HepG2 (cell line): ENCODE measurements around the gene UBQLN1. TPM values are rescaled to one million over a fixed set of nuclear protein-coding genes. Genes with fewer than 3 reads are reported as not detected.

Experiments used
- CENPT ChIP-seq: sonication (generic); formaldehyde crosslinking; IDR thresholded peaks from 2 replicates; pipeline ENCODE4 v1.8.0; 2022; ENCODE audit warnings: low read depth, mild to moderate bottlenecking, moderate library complexity, missing genetic modification reagents
- FIP1L1 ChIP-seq: fragments of 200-400 bp; formaldehyde crosslinking; IDR thresholded peaks from 2 replicates; pipeline ENCODE4 v1.6.1; 2018; ENCODE audit warnings: low read depth, mild to moderate bottlenecking, low read length, moderate library complexity, borderline replicate concordance; ENCODE audit not compliant: insufficient read depth
- HOXA5 ChIP-seq: sonication (generic); formaldehyde crosslinking; IDR thresholded peaks from 2 replicates; pipeline ENCODE4 v1.4.0; 2020; ENCODE audit warnings: missing genetic modification reagents
- MEIS2 ChIP-seq: sonication (generic); formaldehyde crosslinking; IDR thresholded peaks from 2 replicates; pipeline ENCODE4 v1.9.0; 2021; ENCODE audit warnings: mild to moderate bottlenecking, missing genetic modification reagents
- MXD4 ChIP-seq: IDR thresholded peaks from 2 replicates; pipeline ENCODE4 v1.6.1; 2016; ENCODE audit warnings: mild to moderate bottlenecking, missing biosample characterization, missing genetic modification reagents
- TGIF2 ChIP-seq: IDR thresholded peaks from 2 replicates; pipeline ENCODE4 v1.6.1; 2016; ENCODE audit warnings: control low read depth, missing compliant biosample characterization
- TSC22D2 ChIP-seq: sonication (generic); formaldehyde crosslinking; IDR thresholded peaks from 2 replicates; pipeline ENCODE4 v1.5.1; 2020; ENCODE audit warnings: missing genetic modification reagents, mild to moderate bottlenecking, borderline replicate concordance
- ZNF251 ChIP-seq: sonication (generic); formaldehyde crosslinking; IDR thresholded peaks from 2 replicates; pipeline ENCODE4 v1.9.0; 2021; ENCODE audit warnings: mild to moderate bottlenecking, missing genetic modification reagents
- ZNF326 ChIP-seq: sonication (generic); formaldehyde crosslinking; IDR thresholded peaks from 2 replicates; pipeline ENCODE4 v1.4.0; 2020; ENCODE audit warnings: missing genetic modification reagents, borderline replicate concordance
- ZNF343 ChIP-seq: sonication (generic); formaldehyde crosslinking; IDR thresholded peaks from 2 replicates; pipeline ENCODE4 v1.4.0; 2020; ENCODE audit warnings: mild to moderate bottlenecking, missing genetic modification reagents
- ZNF672 ChIP-seq: sonication (generic); formaldehyde crosslinking; IDR thresholded peaks from 2 replicates; pipeline ENCODE4 v1.8.1; 2022; ENCODE audit warnings: missing genetic modification reagents
- ZNF775 ChIP-seq: sonication (generic); formaldehyde crosslinking; IDR thresholded peaks from 2 replicates; pipeline ENCODE4 v1.4.0; 2020; ENCODE audit warnings: missing genetic modification reagents, mild to moderate bottlenecking, moderate library complexity, borderline replicate concordance
- polyA plus RNA-seq, 8 experiments: library from polyadenylated mRNA; depleted of rRNA in 3 of 8; stranded (reverse) in 7 of 8; unstranded in 1 of 8; fragments of >200 nt; fragmentation: Illumina TruSeq in 4 of 8; extraction: Trizol in 4 of 8; gene quantifications; 2 replicates each; pipeline versions ENCODE4 v1.2.1 to v1.2.3, GENCODE V29; 2011 to 2016; ENCODE audit warnings: low read depth in 4 of 8, missing spikeins in 1 of 8, mixed read lengths in 1 of 8; ENCODE audit not compliant: insufficient read depth in 1 of 8
- total RNA-seq, 5 experiments: library from RNA; depleted of rRNA; stranded (reverse); fragments of >200 nt; fragmentation: Illumina TruSeq; extraction: Trizol; gene quantifications; 2 replicates each; pipeline ENCODE4 v1.2.3, GENCODE V29; 2016; ENCODE audit warnings: low read depth in 1 of 5
- TF ChIP-seq, protein P1 (sequence below): sonication (generic); formaldehyde crosslinking; IDR thresholded peaks from 2 replicates; pipeline ENCODE4 v1.4.0; 2020; ENCODE audit warnings: missing genetic modification reagents, borderline replicate concordance
- TF ChIP-seq, protein P2 (sequence below): sonication (generic); formaldehyde crosslinking; IDR thresholded peaks from 2 replicates; pipeline ENCODE4 v1.5.0; 2020; ENCODE audit warnings: mild to moderate bottlenecking, missing genetic modification reagents
- TF ChIP-seq, protein P3 (sequence below): sonication (generic); formaldehyde crosslinking; IDR thresholded peaks from 2 replicates; pipeline ENCODE4 v1.4.0; 2020; ENCODE audit warnings: mild to moderate bottlenecking, missing genetic modification reagents
- TF ChIP-seq, protein P4 (sequence below): sonication (generic); formaldehyde crosslinking; IDR thresholded peaks from 2 replicates; pipeline ENCODE4 v1.4.0; 2020; ENCODE audit warnings: mild to moderate bottlenecking, missing genetic modification reagents

The UBQLN1 gene
- total and polyA plus RNA-seq, 2 of the 13 experiments (the other 11 are each of a cell fraction or from before 2014, with no cell fraction given), result 78.1 to 83.8 TPM

DNA sequence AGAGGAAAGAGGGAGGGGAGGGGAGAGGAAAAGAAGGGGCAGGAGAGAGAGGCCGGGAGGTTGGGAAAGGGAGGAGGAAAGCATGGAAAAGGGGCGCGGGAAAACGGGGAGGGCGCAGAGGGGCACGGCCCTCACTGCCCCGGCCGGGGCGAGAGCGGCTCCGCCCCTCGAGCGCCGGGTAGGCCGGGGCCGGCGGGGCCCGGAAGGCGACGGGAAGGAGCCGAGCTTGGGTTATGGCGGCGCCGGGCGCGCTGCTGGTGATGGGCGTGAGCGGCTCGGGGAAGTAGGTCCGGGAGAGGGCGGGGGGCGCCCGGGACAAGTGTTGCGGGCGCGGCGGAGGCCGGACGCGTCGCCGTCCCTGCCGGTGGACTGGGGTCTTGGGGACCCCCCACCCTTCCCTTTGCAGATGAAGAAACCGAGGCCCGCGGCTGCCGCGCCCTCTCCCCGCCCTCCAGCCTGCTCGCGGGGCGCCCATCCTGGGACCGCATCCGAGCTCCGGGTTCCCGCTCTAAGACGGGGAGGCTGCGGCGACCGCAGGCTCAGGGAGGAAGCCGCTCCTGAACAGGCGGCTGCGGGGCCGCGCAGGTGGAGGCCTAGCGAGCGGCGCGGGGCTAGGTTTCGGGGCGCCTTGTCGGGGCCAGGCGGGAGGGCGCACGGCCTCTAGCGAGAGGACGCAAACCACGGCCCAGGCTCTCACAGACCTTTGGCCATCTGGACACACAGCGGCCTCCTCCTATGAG is 84.6 kb downstream of the UBQLN1 start, which contains the start of gene IDNK (continued):
- TF ChIP-seq, protein P1, sequence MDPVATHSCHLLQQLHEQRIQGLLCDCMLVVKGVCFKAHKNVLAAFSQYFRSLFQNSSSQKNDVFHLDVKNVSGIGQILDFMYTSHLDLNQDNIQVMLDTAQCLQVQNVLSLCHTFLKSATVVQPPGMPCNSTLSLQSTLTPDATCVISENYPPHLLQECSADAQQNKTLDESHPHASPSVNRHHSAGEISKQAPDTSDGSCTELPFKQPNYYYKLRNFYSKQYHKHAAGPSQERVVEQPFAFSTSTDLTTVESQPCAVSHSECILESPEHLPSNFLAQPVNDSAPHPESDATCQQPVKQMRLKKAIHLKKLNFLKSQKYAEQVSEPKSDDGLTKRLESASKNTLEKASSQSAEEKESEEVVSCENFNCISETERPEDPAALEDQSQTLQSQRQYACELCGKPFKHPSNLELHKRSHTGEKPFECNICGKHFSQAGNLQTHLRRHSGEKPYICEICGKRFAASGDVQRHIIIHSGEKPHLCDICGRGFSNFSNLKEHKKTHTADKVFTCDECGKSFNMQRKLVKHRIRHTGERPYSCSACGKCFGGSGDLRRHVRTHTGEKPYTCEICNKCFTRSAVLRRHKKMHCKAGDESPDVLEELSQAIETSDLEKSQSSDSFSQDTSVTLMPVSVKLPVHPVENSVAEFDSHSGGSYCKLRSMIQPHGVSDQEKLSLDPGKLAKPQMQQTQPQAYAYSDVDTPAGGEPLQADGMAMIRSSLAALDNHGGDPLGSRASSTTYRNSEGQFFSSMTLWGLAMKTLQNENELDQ (CRISPR knock-in tag), result no peak
- TF ChIP-seq CENPT (CRISPR knock-in tag) (no peak), ZNF775 (CRISPR knock-in tag) (no peak), ZNF672 (no peak), MEIS2 (no peak; the same call in 1 of the 2 replicates), FIP1L1 (no peak), ZNF343 (CRISPR knock-in tag) (no peak), MXD4 (CRISPR knock-in tag) (no peak), HOXA5 (CRISPR knock-in tag) (no peak; the same call in 1 of the 2 replicates), ZNF251 (CRISPR knock-in tag) (no peak), TGIF2 (no peak), ZNF326 (CRISPR knock-in tag) (no peak), TSC22D2 (no peak)
- TF ChIP-seq, protein P2, sequence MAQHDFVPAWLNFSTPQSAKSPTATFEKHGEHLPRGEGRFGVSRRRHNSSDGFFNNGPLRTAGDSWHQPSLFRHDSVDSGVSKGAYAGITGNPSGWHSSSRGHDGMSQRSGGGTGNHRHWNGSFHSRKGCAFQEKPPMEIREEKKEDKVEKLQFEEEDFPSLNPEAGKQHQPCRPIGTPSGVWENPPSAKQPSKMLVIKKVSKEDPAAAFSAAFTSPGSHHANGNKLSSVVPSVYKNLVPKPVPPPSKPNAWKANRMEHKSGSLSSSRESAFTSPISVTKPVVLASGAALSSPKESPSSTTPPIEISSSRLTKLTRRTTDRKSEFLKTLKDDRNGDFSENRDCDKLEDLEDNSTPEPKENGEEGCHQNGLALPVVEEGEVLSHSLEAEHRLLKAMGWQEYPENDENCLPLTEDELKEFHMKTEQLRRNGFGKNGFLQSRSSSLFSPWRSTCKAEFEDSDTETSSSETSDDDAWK, result no peak
- TF ChIP-seq, protein P3, sequence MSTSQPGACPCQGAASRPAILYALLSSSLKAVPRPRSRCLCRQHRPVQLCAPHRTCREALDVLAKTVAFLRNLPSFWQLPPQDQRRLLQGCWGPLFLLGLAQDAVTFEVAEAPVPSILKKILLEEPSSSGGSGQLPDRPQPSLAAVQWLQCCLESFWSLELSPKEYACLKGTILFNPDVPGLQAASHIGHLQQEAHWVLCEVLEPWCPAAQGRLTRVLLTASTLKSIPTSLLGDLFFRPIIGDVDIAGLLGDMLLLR (CRISPR knock-in tag), result no peak
- TF ChIP-seq, protein P4, sequence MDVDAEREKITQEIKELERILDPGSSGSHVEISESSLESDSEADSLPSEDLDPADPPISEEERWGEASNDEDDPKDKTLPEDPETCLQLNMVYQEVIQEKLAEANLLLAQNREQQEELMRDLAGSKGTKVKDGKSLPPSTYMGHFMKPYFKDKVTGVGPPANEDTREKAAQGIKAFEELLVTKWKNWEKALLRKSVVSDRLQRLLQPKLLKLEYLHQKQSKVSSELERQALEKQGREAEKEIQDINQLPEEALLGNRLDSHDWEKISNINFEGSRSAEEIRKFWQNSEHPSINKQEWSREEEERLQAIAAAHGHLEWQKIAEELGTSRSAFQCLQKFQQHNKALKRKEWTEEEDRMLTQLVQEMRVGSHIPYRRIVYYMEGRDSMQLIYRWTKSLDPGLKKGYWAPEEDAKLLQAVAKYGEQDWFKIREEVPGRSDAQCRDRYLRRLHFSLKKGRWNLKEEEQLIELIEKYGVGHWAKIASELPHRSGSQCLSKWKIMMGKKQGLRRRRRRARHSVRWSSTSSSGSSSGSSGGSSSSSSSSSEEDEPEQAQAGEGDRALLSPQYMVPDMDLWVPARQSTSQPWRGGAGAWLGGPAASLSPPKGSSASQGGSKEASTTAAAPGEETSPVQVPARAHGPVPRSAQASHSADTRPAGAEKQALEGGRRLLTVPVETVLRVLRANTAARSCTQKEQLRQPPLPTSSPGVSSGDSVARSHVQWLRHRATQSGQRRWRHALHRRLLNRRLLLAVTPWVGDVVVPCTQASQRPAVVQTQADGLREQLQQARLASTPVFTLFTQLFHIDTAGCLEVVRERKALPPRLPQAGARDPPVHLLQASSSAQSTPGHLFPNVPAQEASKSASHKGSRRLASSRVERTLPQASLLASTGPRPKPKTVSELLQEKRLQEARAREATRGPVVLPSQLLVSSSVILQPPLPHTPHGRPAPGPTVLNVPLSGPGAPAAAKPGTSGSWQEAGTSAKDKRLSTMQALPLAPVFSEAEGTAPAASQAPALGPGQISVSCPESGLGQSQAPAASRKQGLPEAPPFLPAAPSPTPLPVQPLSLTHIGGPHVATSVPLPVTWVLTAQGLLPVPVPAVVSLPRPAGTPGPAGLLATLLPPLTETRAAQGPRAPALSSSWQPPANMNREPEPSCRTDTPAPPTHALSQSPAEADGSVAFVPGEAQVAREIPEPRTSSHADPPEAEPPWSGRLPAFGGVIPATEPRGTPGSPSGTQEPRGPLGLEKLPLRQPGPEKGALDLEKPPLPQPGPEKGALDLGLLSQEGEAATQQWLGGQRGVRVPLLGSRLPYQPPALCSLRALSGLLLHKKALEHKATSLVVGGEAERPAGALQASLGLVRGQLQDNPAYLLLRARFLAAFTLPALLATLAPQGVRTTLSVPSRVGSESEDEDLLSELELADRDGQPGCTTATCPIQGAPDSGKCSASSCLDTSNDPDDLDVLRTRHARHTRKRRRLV (CRISPR knock-in tag), result 0 out of 2 replicates have a peak, but pooled peaks have one; percentile 28
